Endothelial cell of hepatic sinusoid (primary cell): ENCODE results near the gene CCDC60.

ENCODE experiments used
- in situ Hi-C: cut with HindIII; loops from 2 replicates; pipeline ENCODE4 v1.10.0; 2017; ENCODE audit warnings: low sequenced_read_pairs

Gene CCDC60

GRCh38 chr12:119383206-119383605 lies 48.7 kb downstream of the CCDC60 start:
- in situ Hi-C loops, result loop anchor here (25.0 kb wide), 1 partner anchor 271 kb away; no protein-coding TSS in a partner anchor

- in situ Hi-C loops, result loop anchor here (25.0 kb wide), 1 partner anchor 272 kb away; no protein-coding TSS in a partner anchor
Measured at GRCh38 chr12:119384340-119384739, 49.8 kb downstream of the CCDC60 start.

- in situ Hi-C loops, result loop anchor here (25.0 kb wide), 1 partner anchor 273 kb away; no protein-coding TSS in a partner anchor
Measured at GRCh38 chr12:119385659-119386058, 51.1 kb downstream of the CCDC60 start.

GRCh38 chr12:119389687-119390086 lies 55.2 kb downstream of the CCDC60 start:
- in situ Hi-C loops, result loop anchor here (25.0 kb wide), 1 partner anchor 277 kb away; no protein-coding TSS in a partner anchor

- in situ Hi-C loops, result loop anchor here (25.0 kb wide), 1 partner anchor 279 kb away; no protein-coding TSS in a partner anchor
Measured at GRCh38 chr12:119391673-119392072, 57.1 kb downstream of the CCDC60 start.

DNA sequence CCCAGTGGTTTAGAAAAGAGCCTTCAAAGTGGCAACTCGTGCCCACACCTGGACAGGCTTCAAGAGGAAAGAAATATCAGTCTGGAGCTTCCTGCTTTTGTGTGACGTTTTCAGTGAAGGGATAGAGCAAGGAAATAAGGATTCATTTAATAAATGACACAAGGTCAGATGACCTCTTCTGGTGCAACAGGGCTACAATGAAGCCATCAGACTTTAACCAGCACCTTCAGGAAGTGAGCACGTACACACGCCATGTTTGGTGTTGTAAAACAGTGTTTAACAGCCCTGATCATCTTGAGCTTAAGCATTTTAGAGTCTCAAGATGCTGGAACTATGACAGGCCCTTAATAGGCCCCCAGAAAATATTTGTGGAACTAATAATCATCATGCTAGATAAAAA lies 59.1 kb downstream of the CCDC60 start:
- in situ Hi-C loops, result loop anchor here (25.0 kb wide), 1 partner anchor 281 kb away; no protein-coding TSS in a partner anchor

DNA sequence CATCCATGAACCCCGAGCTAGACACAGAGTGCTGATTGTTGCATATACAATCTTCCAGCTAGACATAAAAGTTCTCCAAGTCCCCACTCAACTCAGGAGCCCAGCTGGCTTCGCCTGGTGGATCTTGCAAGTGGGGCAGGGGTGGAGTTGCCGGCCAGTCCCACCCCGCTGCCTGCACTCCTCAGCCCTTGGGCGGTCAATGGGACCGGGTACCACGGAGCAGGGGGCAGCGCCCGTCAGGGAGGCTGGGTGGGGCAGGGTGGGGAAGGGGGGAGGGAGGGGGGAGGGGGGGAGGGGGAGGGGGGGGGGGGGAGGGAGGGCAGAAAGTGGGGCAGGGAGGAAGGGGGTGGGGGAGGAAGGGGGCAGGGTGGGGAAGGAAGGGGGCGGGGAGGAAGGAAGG lies 63.0 kb downstream of the CCDC60 start:
- in situ Hi-C loops, result loop anchor here (25.0 kb wide), 1 partner anchor 285 kb away; no protein-coding TSS in a partner anchor

- in situ Hi-C loops, result loop anchor here (25.0 kb wide), 1 partner anchor 286 kb away; no protein-coding TSS in a partner anchor
Measured at GRCh38 chr12:119398190-119398589, 63.7 kb downstream of the CCDC60 start.

DNA sequence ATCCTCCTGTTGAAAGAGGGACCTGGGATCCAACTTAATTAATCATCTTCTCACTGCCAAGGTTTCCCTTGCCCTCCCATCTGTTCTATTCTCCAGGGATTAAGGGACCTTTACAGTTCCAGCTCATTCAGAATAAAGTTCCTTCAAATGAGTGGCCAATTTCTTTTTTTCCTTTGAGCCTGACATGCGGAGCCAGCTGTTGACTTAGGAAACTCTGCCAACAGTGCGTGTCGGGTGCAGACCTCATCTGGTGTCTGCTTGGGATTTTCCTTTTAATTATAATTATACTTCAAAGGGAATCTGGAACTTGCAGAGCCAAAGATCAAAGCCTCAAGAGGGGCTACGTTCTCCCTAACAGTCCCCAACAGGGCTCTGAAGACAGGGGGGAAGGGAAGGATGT lies 64.8 kb downstream of the CCDC60 start:
- in situ Hi-C loops, result loop anchor here (25.0 kb wide), 1 partner anchor 287 kb away; no protein-coding TSS in a partner anchor

- in situ Hi-C loops, result no loop called here
Measured at GRCh38 chr12:119406308-119406707, 71.8 kb downstream of the CCDC60 start.

DNA sequence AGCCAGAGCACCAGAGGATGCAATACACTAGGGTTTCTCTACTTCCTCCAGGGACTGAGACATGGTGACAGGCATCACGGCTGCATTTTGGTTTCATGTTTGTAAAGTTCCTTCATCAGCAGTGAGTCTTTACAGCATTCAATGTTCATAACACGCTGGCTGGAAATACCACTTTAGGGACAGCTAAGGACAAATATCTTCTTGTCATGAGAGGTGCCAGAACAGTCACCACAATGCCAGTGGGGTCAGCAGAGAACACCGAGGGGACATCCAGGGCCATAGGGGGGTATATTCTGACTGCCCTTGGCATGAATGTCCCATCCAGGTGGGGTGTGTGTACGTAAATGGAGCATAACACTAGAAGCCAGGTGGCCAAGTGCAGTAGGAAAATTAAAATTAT lies 72.3 kb downstream of the CCDC60 start:
- in situ Hi-C loops, result no loop called here

GRCh38 chr12:119409043-119409442 lies 74.5 kb downstream of the CCDC60 start:
- in situ Hi-C loops, result no loop called here

DNA sequence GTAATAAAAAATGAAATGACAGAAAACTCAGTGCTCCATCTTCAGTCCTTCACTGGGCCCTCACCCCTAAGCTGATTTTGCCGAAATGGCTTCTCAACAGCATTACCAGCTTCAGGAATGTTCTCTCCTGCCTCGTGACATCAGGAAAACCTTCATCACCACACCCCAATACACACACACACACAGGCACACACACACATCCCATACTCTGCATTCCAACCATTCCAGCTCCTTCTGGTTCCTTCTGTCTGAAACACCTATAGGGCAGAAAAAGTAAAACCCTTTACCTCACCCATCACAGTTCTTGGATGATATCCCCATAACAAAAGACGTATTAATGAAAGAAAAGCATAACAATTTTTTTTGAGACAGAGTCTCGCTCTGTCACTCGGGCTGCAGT lies 75.9 kb downstream of the CCDC60 start:
- in situ Hi-C loops, result no loop called here

GRCh38 chr12:119412306-119412705 lies 77.8 kb downstream of the CCDC60 start:
- in situ Hi-C loops, result no loop called here

DNA sequence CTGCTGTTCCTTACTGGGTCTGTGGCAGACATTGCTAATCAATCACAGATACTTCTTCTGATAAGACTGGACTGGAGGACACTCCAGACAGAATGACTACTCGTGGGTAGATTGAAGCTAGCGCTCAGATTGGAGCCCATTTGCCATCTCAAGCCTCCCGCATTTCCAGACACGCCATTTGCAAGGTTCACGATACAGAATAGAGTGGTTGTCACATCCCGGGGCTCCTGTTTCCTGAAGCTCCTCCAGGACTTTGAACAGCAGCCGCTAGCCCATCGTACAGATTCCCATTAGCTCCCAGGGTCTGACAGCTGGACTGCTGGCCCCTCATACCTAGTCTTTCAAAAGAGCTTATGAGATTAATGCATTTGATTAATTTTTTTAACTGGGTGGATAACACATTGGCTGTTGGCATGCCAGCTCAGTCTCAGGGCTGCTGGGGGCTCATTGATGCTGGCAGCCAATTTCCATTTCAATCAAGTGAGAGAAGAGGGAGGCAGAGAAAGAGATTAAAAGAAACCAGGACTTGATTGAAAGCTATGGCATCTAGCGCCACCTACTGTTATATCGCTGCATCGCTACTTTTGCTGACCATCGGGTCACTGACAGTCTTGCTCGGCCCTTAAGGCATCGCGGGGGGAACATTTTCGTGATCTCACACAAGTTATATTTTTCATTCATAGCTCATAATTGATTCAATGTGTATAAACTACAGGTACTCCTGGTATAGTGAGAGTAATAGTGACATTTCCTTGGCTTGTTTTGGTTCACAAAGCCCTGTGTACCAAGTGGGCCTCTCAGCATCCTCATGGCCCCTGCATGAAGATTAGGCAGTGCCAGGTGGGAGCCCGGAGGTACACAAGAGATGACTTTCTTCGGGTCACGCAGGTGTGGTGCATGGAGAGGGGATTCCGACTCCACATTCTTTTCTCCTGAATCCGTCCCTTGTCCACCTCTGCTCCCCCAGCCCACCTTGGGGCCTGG lies 78.6 kb downstream of the CCDC60 start:
- in situ Hi-C loops, result no loop called here

DNA sequence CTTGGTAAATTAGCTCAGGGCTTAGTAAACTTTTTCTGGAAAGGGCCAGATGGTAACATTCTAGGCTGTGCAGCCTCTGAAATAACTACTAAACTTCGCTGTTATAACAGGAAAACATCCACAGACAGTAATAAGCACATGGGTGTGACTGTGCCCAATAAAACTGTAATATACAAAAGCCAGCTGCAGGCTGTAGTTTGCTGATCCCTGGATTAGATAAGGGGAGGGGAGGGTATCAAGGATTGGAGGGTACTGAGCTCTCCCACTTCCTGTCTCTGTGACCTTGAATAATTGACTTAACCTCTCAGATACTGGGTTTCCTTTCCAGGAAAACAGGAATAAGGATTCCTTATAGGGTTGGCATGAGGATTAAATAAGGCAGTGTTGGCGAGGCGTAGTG lies 81.2 kb downstream of the CCDC60 start:
- in situ Hi-C loops, result no loop called here

GRCh38 chr12:119417440-119417839 lies 82.9 kb downstream of the CCDC60 start:
- in situ Hi-C loops, result no loop called here

DNA sequence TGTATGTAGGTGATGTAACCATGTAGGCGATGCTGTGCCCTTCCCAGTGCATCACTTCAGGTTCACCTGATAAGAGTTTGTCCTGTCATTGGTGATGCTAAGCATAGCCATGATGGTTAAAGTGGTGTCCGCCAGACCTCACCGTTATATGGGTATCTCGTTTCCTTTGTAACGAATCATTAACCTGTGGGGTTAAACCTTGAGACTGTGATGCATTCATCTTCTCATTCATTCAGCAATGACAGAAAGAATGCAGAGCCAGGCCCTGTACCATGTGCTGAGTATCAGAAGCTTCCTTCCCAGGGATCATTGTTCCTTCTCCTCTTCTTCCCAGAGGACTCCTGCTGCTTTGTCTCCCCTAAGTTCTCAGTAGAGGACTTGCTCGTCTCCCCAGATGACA lies 84.9 kb downstream of the CCDC60 start:
- in situ Hi-C loops, result no loop called here

DNA sequence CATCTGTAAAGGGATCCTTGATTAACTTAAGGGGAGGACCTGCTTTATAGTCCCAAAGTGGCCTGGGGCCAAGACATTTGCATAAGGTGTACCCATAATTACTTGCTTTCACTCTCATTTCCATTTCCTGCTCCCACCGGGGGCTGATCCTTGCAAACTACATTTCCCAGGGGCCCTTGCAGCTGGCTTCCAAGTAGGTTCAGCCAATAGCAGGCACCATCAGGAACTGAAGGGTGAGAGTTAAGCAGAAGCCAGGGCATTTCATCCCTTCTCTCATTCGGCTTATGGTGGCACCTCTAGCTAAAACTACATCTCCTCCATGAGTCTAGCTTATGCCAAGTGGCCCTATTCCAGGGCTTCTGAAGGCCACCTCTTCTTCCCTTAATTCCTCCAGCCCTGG lies 88.8 kb downstream of the CCDC60 start:
- in situ Hi-C loops, result no loop called here

DNA sequence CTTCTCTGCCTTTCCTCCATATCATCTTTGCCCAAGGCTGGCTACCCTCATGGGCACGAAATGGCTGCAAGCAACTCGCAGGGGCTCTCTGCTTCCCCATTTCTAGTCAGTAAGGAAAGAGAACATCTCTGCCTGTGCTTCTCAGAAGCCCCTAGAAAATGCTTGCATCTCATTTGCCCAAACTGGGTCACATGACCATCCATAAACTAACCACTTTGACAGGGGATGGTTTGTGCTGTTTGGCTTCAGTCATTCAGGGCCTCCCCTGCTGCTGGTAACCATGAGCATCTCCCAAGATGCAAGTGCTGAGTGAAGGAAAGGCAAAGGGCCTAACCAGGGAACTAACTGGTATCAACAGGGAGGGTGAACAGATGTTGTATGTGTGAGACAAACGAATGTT lies 91.1 kb downstream of the CCDC60 start:
- in situ Hi-C loops, result no loop called here

DNA sequence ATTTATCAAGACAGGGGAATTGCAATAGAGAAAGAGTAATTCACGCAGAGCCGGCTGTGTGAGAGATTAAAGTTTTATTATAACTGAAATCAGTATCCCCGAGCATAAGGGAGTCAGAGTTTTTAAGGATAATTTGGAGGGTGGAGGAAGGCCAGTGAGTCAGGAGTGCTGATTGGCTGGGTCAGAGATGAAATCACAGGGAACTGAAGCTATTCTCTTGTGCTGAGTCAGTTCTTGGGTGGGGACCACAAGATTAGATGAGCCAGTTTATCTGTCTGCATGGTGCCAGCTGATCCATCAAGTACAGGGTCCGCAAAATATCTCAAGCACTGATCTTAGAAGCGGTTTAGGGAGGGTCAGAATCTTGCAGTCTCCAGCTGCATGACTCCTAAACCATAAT lies 96.6 kb downstream of the CCDC60 start:
- in situ Hi-C loops, result no loop called here

GRCh38 chr12:119432949-119433348 lies 98.4 kb downstream of the CCDC60 start:
- in situ Hi-C loops, result no loop called here
